ENCODE measurements around the gene METRNL.

DNA sequence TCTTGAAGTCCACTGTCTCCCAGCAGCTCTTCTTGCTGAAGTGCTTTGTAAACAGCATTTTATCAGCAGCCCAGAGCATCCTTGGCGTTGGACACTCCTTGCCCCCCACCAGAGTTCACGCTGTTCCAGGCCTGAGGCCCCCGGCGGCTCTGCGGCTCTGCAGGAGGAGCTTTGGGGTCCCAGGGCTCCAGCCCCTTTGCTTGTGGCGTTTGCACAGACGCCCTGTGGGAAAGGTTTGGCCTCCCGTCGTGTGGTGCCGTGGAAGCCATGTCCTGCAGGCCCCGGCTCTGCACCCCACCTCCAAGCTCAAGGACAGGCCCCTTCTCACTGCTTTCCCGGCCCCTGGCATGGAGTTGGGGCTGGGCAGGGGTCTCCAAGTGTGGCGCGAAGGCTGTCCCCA lies 14.1 kb downstream of the METRNL start:
- no peak for TF ChIP-seq CTCF (IDR thresholded peaks at IDR 0.05; ENCODE audit: low read length)
- no peak for TF ChIP-seq EZH2 (IDR thresholded peaks at IDR 0.05; ENCODE audit: borderline replicate concordance, low read length)

Measured in OCI-LY1 (cell line).